ENCODE data around the gene DNAJA1. TPM values are rescaled to one million over a fixed set of nuclear protein-coding genes. Genes with fewer than 3 reads are reported as not detected.
A peak's percentile ranks its signal among the peaks of the same experiment; 100 is the strongest.

The DNAJA1 gene
- total RNA-seq, 1 experiment from 2014 or later: 239 TPM

- DNase-seq: no peak
- no peak overlapping the region for H3K4me3 ChIP-seq
- no peaks in the 10 kb centered on the region for H3K27me3 ChIP-seq
- peaks cover 6% of the 10 kb centered on the region; the same call in 1 of the 2 replicates for H3K4me1 ChIP-seq
- H3K27ac ChIP-seq: no peak overlapping the region
- H3K9me3 ChIP-seq (replicated peaks): no peaks in the 10 kb centered on the region
- H3K36me3 ChIP-seq: peaks cover 5% of the 10 kb centered on the region; the same call in 1 of the 2 replicates
Observed at GRCh38 chr9:33019797-33020196, 5.3 kb upstream of the DNAJA1 start.

- Histone ChIP-seq H3K36me3 (peaks cover 18% of the 10 kb centered on the region), H3K27me3 (no peaks in the 10 kb centered on the region), H3K9me3 (replicated peaks) (no peaks in the 10 kb centered on the region), H3K27ac (no peak overlapping the region), H3K4me3 (no peak overlapping the region), H3K4me1 (peaks cover 6% of the 10 kb centered on the region; the same call in 1 of the 2 replicates)
- no peak for DNase-seq
Observed at GRCh38 chr9:33022303-33022702, 2.8 kb upstream of the DNAJA1 start.

- no peak for DNase-seq
- H3K4me3 ChIP-seq: no peak overlapping the region
- H3K36me3 ChIP-seq: peaks cover 22% of the 10 kb centered on the region
- peaks cover 6% of the 10 kb centered on the region; the same call in 1 of the 2 replicates for H3K4me1 ChIP-seq
- no peaks in the 10 kb centered on the region for H3K9me3 ChIP-seq (replicated peaks)
- no peaks in the 10 kb centered on the region for H3K27me3 ChIP-seq
- no peak overlapping the region for H3K27ac ChIP-seq
Observed at GRCh38 chr9:33022755-33023154, 2.3 kb upstream of the DNAJA1 start.

- H3K27ac ChIP-seq: no peak overlapping the region
- no peak for DNase-seq
- peaks cover 6% of the 10 kb centered on the region; the same call in 1 of the 2 replicates for H3K4me1 ChIP-seq
- no peak overlapping the region for H3K4me3 ChIP-seq
- H3K27me3 ChIP-seq: no peaks in the 10 kb centered on the region
- H3K36me3 ChIP-seq: peaks cover 29% of the 10 kb centered on the region
- H3K9me3 ChIP-seq (replicated peaks): no peaks in the 10 kb centered on the region
Observed at GRCh38 chr9:33023661-33024060, 1.4 kb upstream of the DNAJA1 start.

- Histone ChIP-seq H3K4me3 (peak overlapping the region; percentile 100), H3K27me3 (no peaks in the 10 kb centered on the region), H3K27ac (peak overlapping the region; percentile 89), H3K36me3 (peaks cover 33% of the 10 kb centered on the region), H3K4me1 (peaks cover 6% of the 10 kb centered on the region; the same call in 1 of the 2 replicates), H3K9me3 (replicated peaks) (no peaks in the 10 kb centered on the region)
- DNase-seq: peak; percentile 8 to 29
Observed at GRCh38 chr9:33024126-33024965, 727 bp upstream of the DNAJA1 start.

GRCh38 chr9:33025572-33026342 is 684 bp downstream of the DNAJA1 start:
- Histone ChIP-seq H3K27ac (peak overlapping the region; percentile 89), H3K4me3 (peak overlapping the region; percentile 100), H3K4me1 (peaks cover 6% of the 10 kb centered on the region; the same call in 1 of the 2 replicates), H3K9me3 (replicated peaks) (no peaks in the 10 kb centered on the region), H3K36me3 (peaks cover 47% of the 10 kb centered on the region), H3K27me3 (no peaks in the 10 kb centered on the region)
- DNase-seq: peak; percentile 48 to 61

GRCh38 chr9:33029231-33029786 is 4.2 kb downstream of the DNAJA1 start:
- no peak overlapping the region for H3K4me3 ChIP-seq
- peaks cover 76% of the 10 kb centered on the region for H3K36me3 ChIP-seq
- H3K4me1 ChIP-seq: no peaks in the 10 kb centered on the region; the same call in 1 of the 2 replicates
- no peaks in the 10 kb centered on the region for H3K9me3 ChIP-seq (replicated peaks)
- no peaks in the 10 kb centered on the region for H3K27me3 ChIP-seq
- no peak for DNase-seq
- no peak overlapping the region for H3K27ac ChIP-seq

GRCh38 chr9:33030285-33030684 is 5.2 kb downstream of the DNAJA1 start:
- Histone ChIP-seq H3K9me3 (replicated peaks) (no peaks in the 10 kb centered on the region), H3K4me3 (no peak overlapping the region), H3K27ac (no peak overlapping the region), H3K4me1 (no peaks in the 10 kb centered on the region), H3K36me3 (peaks cover 84% of the 10 kb centered on the region), H3K27me3 (no peaks in the 10 kb centered on the region)
- DNase-seq: no peak

GRCh38 chr9:33032292-33032691 is 7.2 kb downstream of the DNAJA1 start:
- H3K4me3 ChIP-seq: no peak overlapping the region
- H3K36me3 ChIP-seq: peaks cover 91% of the 10 kb centered on the region

GRCh38 chr9:33032865-33033264 is 7.8 kb downstream of the DNAJA1 start:
- no peaks in the 10 kb centered on the region for H3K9me3 ChIP-seq (replicated peaks)
- H3K4me1 ChIP-seq: no peaks in the 10 kb centered on the region
- H3K27ac ChIP-seq: no peak overlapping the region
- no peak for DNase-seq
- H3K27me3 ChIP-seq: no peaks in the 10 kb centered on the region
- peaks cover 93% of the 10 kb centered on the region for H3K36me3 ChIP-seq
- no peak overlapping the region for H3K4me3 ChIP-seq

More at GRCh38 chr9:33032292-33032691, 7.2 kb downstream of the DNAJA1 start:
- Histone ChIP-seq H3K27ac (no peak overlapping the region), H3K27me3 (no peaks in the 10 kb centered on the region), H3K4me1 (no peaks in the 10 kb centered on the region), H3K9me3 (replicated peaks) (no peaks in the 10 kb centered on the region)
- DNase-seq: no peak

- no peak overlapping the region for H3K4me3 ChIP-seq
- no peaks in the 10 kb centered on the region for H3K27me3 ChIP-seq
- peak; percentile 12 to 50 for DNase-seq
- H3K36me3 ChIP-seq: peaks cover 41% of the 10 kb centered on the region
- H3K4me1 ChIP-seq: peaks cover 9% of the 10 kb centered on the region
- no peaks in the 10 kb centered on the region for H3K9me3 ChIP-seq (replicated peaks)
- peak overlapping the region; percentile 51; the same call in 1 of the 2 replicates for H3K27ac ChIP-seq
Observed at GRCh38 chr9:33040792-33041431, 15.8 kb downstream of the DNAJA1 start.

GRCh38 chr9:33041432-33042188 is 16.5 kb downstream of the DNAJA1 start:
- Histone ChIP-seq H3K36me3 (peaks cover 40% of the 10 kb centered on the region), H3K4me3 (no peak overlapping the region), H3K27me3 (no peaks in the 10 kb centered on the region), H3K9me3 (replicated peaks) (no peaks in the 10 kb centered on the region), H3K4me1 (peaks cover 9% of the 10 kb centered on the region), H3K27ac (peak overlapping the region; percentile 51; the same call in 1 of the 2 replicates)
- DNase-seq: no peak

GRCh38 chr9:33042473-33042872 is 17.4 kb downstream of the DNAJA1 start:
- H3K27ac ChIP-seq: no peak overlapping the region
- no peak overlapping the region for H3K4me3 ChIP-seq
- no peaks in the 10 kb centered on the region for H3K9me3 ChIP-seq (replicated peaks)
- H3K4me1 ChIP-seq: peaks cover 9% of the 10 kb centered on the region
- peaks cover 35% of the 10 kb centered on the region for H3K36me3 ChIP-seq
- H3K27me3 ChIP-seq: no peaks in the 10 kb centered on the region
- DNase-seq: no peak

GRCh38 chr9:33043671-33044070 is 18.6 kb downstream of the DNAJA1 start:
- Histone ChIP-seq H3K27ac (no peak overlapping the region), H3K9me3 (replicated peaks) (no peaks in the 10 kb centered on the region), H3K4me1 (peaks cover 9% of the 10 kb centered on the region), H3K27me3 (no peaks in the 10 kb centered on the region), H3K36me3 (peaks cover 34% of the 10 kb centered on the region), H3K4me3 (peak overlapping the region; percentile 41; the same call in 1 of the 2 replicates)
- DNase-seq: no peak

Data from SJCRH30 (cell line).